BLaER1 treated with 17β-estradiol and CSF1 and Interleukin-3, amounts not matched to agents 10 nM and 100 nM (cell line): ENCODE measurements around the gene HLA-DQB1.
A peak's percentile ranks its signal among the peaks of the same experiment; 100 is the strongest.
"Not testable (repeated sequence)": the region's sequence is repeated elsewhere in the genome, so short reads cannot be mapped to it uniquely, and the experiment has no call there.

Experiments used
- H3K27ac ChIP-seq, 11 experiments: shearing (Covaris generic); formaldehyde crosslinking; 2 replicates each; pipeline ENCODE4 v1.8.1; 2022
- H3K27me3 ChIP-seq, 11 experiments: shearing (Covaris generic); formaldehyde crosslinking; 2 replicates each; pipeline ENCODE4 v1.8.1; 2022
- H3K36me3 ChIP-seq, 11 experiments: shearing (Covaris generic); formaldehyde crosslinking; 2 replicates each; pipeline ENCODE4 v1.8.1; 2022
- H3K4me1 ChIP-seq, 10 experiments: shearing (Covaris generic); formaldehyde crosslinking; 2 replicates each; pipeline ENCODE4 v1.8.1; 2022
- H3K4me2 ChIP-seq, 11 experiments: shearing (Covaris generic); formaldehyde crosslinking; 2 replicates each; pipeline ENCODE4 v1.8.1; 2022
- H3K4me3 ChIP-seq, 10 experiments: shearing (Covaris generic); formaldehyde crosslinking; 2 replicates each; pipeline ENCODE4 v1.8.1; 2022
- H3K9ac ChIP-seq, 11 experiments: shearing (Covaris generic); formaldehyde crosslinking; 2 replicates each; pipeline ENCODE4 v1.8.1; 2022
- H3K9me3 ChIP-seq, 11 experiments: shearing (Covaris generic); formaldehyde crosslinking; replicated peaks in 1 of 11; 2 replicates each; pipeline ENCODE4 v1.8.1; 2022
- H4K20me1 ChIP-seq, 11 experiments: shearing (Covaris generic); formaldehyde crosslinking; 2 replicates each; pipeline ENCODE4 v1.8.1; 2022
- Cebpa-rat ChIP-seq, 11 experiments: shearing (Covaris generic); IDR thresholded peaks; 2 replicates each; pipeline ENCODE4 v1.8.1; 2022

The HLA-DQB1 gene

GRCh38 chr6:32668226-32668747 lies 1.8 kb upstream of the HLA-DQB1 start:
- no peak overlapping the region for H3K4me3 ChIP-seq
- no peak for TF ChIP-seq Cebpa-rat (IDR thresholded peaks at IDR 0.05)
- no peaks in the 10 kb centered on the region; a peak in 2 of 20 replicates for H3K4me1 ChIP-seq
- no peaks in the 10 kb centered on the region for H4K20me1 ChIP-seq
- H3K36me3 ChIP-seq = no peaks in the 10 kb centered on the region
- H3K27ac ChIP-seq = no peak overlapping the region
- H3K27me3 ChIP-seq = peaks cover 0 to 10% (median 6%) of the 10 kb centered on the region in 11 experiments; a peak in 13 of 22 replicates
- no peak overlapping the region for H3K9ac ChIP-seq
- H3K4me2 ChIP-seq = peak overlapping the region in 1 of 11 experiments; percentile 16; a peak in 2 of 22 replicates
- H3K9me3 ChIP-seq = no peaks in the 10 kb centered on the region

- peaks cover 0 to 10% (median 6%) of the 10 kb centered on the region in 11 experiments; a peak in 13 of 22 replicates for H3K27me3 ChIP-seq
- H3K4me1 ChIP-seq = no peaks in the 10 kb centered on the region; a peak in 2 of 20 replicates
- no peak overlapping the region for H3K4me2 ChIP-seq
- no peaks in the 10 kb centered on the region for H3K36me3 ChIP-seq
- H4K20me1 ChIP-seq = no peaks in the 10 kb centered on the region
- H3K9ac ChIP-seq = no peak overlapping the region
- no peak overlapping the region; a peak in 1 of 20 replicates for H3K4me3 ChIP-seq
- no peaks in the 10 kb centered on the region for H3K9me3 ChIP-seq
- no peak for TF ChIP-seq Cebpa-rat (IDR thresholded peaks at IDR 0.05)
- no peak overlapping the region for H3K27ac ChIP-seq
Measured at GRCh38 chr6:32665661-32666060, 796 bp downstream of the HLA-DQB1 start.

GRCh38 chr6:32664827-32665362 lies 1.6 kb downstream of the HLA-DQB1 start:
- no peak for TF ChIP-seq Cebpa-rat (IDR thresholded peaks at IDR 0.05)
- Histone ChIP-seq H4K20me1 (no peaks in the 10 kb centered on the region), H3K36me3 (no peaks in the 10 kb centered on the region), H3K9me3 (no peaks in the 10 kb centered on the region), H3K27ac (no peak overlapping the region), H3K4me1 (peaks cover 0 to 2% (median under 1%) of the 10 kb centered on the region in 10 experiments; a peak in 8 of 20 replicates), H3K4me3 (no peak overlapping the region), H3K27me3 (peaks cover 0 to 10% (median 6%) of the 10 kb centered on the region in 11 experiments; a peak in 13 of 22 replicates), H3K4me2 (no peak overlapping the region), H3K9ac (no peak overlapping the region)

- no peak overlapping the region for H3K9ac ChIP-seq
- no peak overlapping the region for H3K4me3 ChIP-seq
- H3K36me3 ChIP-seq = no peaks in the 10 kb centered on the region
- TF ChIP-seq Cebpa-rat (IDR thresholded peaks at IDR 0.05) = no peak
- H3K27ac ChIP-seq = no peak overlapping the region
- H4K20me1 ChIP-seq = no peaks in the 10 kb centered on the region
- H3K4me2 ChIP-seq = no peak overlapping the region
- no peaks in the 10 kb centered on the region for H3K9me3 ChIP-seq
- peaks cover 0 to 10% (median 6%) of the 10 kb centered on the region in 11 experiments; a peak in 13 of 22 replicates for H3K27me3 ChIP-seq
- peaks cover 0 to 5% (median 2%) of the 10 kb centered on the region in 10 experiments; a peak in 8 of 20 replicates for H3K4me1 ChIP-seq
Measured at GRCh38 chr6:32664354-32664753, 2.1 kb downstream of the HLA-DQB1 start.

GRCh38 chr6:32662836-32663235 lies 3.6 kb downstream of the HLA-DQB1 start:
- Histone ChIP-seq H3K4me2 (no peak overlapping the region), H3K4me3 (no peak overlapping the region), H3K9ac (no peak overlapping the region), H3K27ac (no peak overlapping the region), H3K4me1 (peaks cover 0 to 5% (median 4%) of the 10 kb centered on the region in 10 experiments; a peak in 9 of 20 replicates), H4K20me1 (no peaks in the 10 kb centered on the region), H3K27me3 (peaks cover 0 to 10% (median 6%) of the 10 kb centered on the region in 11 experiments; a peak in 13 of 22 replicates), H3K9me3 (no peaks in the 10 kb centered on the region), H3K36me3 (no peaks in the 10 kb centered on the region)
- TF ChIP-seq Cebpa-rat (IDR thresholded peaks at IDR 0.05) = no peak

GRCh38 chr6:32662099-32662498 lies 4.4 kb downstream of the HLA-DQB1 start:
- Histone ChIP-seq H4K20me1 (no peaks in the 10 kb centered on the region), H3K4me1 (peaks cover 0 to 5% (median 4%) of the 10 kb centered on the region in 10 experiments; a peak in 9 of 20 replicates), H3K27me3 (peaks cover 0 to 10% (median 6%) of the 10 kb centered on the region in 11 experiments; a peak in 13 of 22 replicates), H3K9me3 (no peaks in the 10 kb centered on the region), H3K9ac (no peak overlapping the region), H3K4me2 (no peak overlapping the region), H3K27ac (no peak overlapping the region), H3K36me3 (no peaks in the 10 kb centered on the region), H3K4me3 (no peak overlapping the region)
- TF ChIP-seq Cebpa-rat (IDR thresholded peaks at IDR 0.05) = no peak

GRCh38 chr6:32659856-32660595 lies 6.4 kb downstream of the HLA-DQB1 start:
- no peaks in the 10 kb centered on the region for H3K36me3 ChIP-seq
- peak overlapping the region in 6 of 11 experiments; percentile 26 to 38 (median 32); a peak in 6 of 22 replicates for H3K4me2 ChIP-seq
- H3K4me1 ChIP-seq = peaks cover 0 to 5% (median 4%) of the 10 kb centered on the region in 10 experiments; a peak in 9 of 20 replicates

GRCh38 chr6:32658268-32658897 lies 8.1 kb downstream of the HLA-DQB1 start:
- H3K9me3 ChIP-seq = no peaks in the 10 kb centered on the region
- no peaks in the 10 kb centered on the region for H4K20me1 ChIP-seq
- no peaks in the 10 kb centered on the region for H3K27me3 ChIP-seq
- TF ChIP-seq Cebpa-rat (IDR thresholded peaks at IDR 0.05) = no peak
- H3K4me3 ChIP-seq = no peak overlapping the region
- no peaks in the 10 kb centered on the region for H3K36me3 ChIP-seq
- peak overlapping the region in 1 of 11 experiments; percentile 29; a peak in 1 of 22 replicates for H3K4me2 ChIP-seq
- no peak overlapping the region for H3K9ac ChIP-seq
- H3K27ac ChIP-seq = no peak overlapping the region
- H3K4me1 ChIP-seq = peaks cover 0 to 5% (median 4%) of the 10 kb centered on the region in 10 experiments; a peak in 9 of 20 replicates

More at GRCh38 chr6:32659856-32660595, 6.4 kb downstream of the HLA-DQB1 start:
- Histone ChIP-seq H4K20me1 (no peaks in the 10 kb centered on the region), H3K27ac (no peak overlapping the region), H3K4me3 (no peak overlapping the region), H3K9ac (no peak overlapping the region), H3K9me3 (no peaks in the 10 kb centered on the region), H3K27me3 (peaks cover 0 to 5% (median 4%) of the 10 kb centered on the region in 11 experiments; a peak in 13 of 22 replicates)
- TF ChIP-seq Cebpa-rat (IDR thresholded peaks at IDR 0.05) = no peak

- not testable (repeated sequence) for H3K27me3 ChIP-seq, H3K36me3 ChIP-seq, H3K4me3 ChIP-seq, H3K4me1 ChIP-seq, H3K9ac ChIP-seq, H4K20me1 ChIP-seq, H3K9me3 ChIP-seq, H3K27ac ChIP-seq, H3K4me2 ChIP-seq
Measured at GRCh38 chr6:32657819-32658218, 8.6 kb downstream of the HLA-DQB1 start.

- not testable (repeated sequence) for H3K9me3 ChIP-seq, H3K4me2 ChIP-seq, H3K27ac ChIP-seq, H3K4me3 ChIP-seq, H4K20me1 ChIP-seq, H3K27me3 ChIP-seq, H3K36me3 ChIP-seq, H3K4me1 ChIP-seq, H3K9ac ChIP-seq
Measured at GRCh38 chr6:32657329-32657728, 9.1 kb downstream of the HLA-DQB1 start.
